ENCODE measurements around the gene NUCB2.

NUCB2 gene

GRCh38 chr11:17343907-17344306 is 67.4 kb downstream of the NUCB2 start:
- H3K9me3 ChIP-seq (ENCODE audit: insufficient read depth, low read depth, low read length) = no peaks in the 10 kb centered on the region
- H3K4me1 ChIP-seq (ENCODE audit: insufficient read depth, low read length) = peaks cover 11% of the 10 kb centered on the region
- H3K36me3 ChIP-seq (ENCODE audit: insufficient read depth, low read length) = no peaks in the 10 kb centered on the region
- H3K9ac ChIP-seq (ENCODE audit: low read depth, low read length) = no peak overlapping the region
- H3K27me3 ChIP-seq (ENCODE audit: insufficient read depth, low read length) = peaks cover 17% of the 10 kb centered on the region
- H3K27ac ChIP-seq (ENCODE audit: low read depth, low read length) = no peak overlapping the region
- no peak overlapping the region for H3K4me3 ChIP-seq (ENCODE audit: low read length)
- 64% methylated on average over 1 of the region's 1 CpG for WGBS

- no peak overlapping the region for H3K27ac ChIP-seq (ENCODE audit: low read depth, low read length)
- H3K4me1 ChIP-seq (ENCODE audit: insufficient read depth, low read length) = peaks cover 11% of the 10 kb centered on the region
- no CpG with 5 or more reads among the region's 1 CpG for WGBS
- no peaks in the 10 kb centered on the region for H3K36me3 ChIP-seq (ENCODE audit: insufficient read depth, low read length)
- peaks cover 55% of the 10 kb centered on the region for H3K27me3 ChIP-seq (ENCODE audit: insufficient read depth, low read length)
- H3K4me3 ChIP-seq (ENCODE audit: low read length) = no peak overlapping the region
- H3K9ac ChIP-seq (ENCODE audit: low read depth, low read length) = no peak overlapping the region
- no peaks in the 10 kb centered on the region for H3K9me3 ChIP-seq (ENCODE audit: insufficient read depth, low read depth, low read length)
Measured at GRCh38 chr11:17347676-17348075, 71.1 kb downstream of the NUCB2 start.

- H3K4me1 ChIP-seq (ENCODE audit: insufficient read depth, low read length) = peaks cover 11% of the 10 kb centered on the region; the same call in 1 of the 2 replicates
- peaks cover 76% of the 10 kb centered on the region for H3K27me3 ChIP-seq (ENCODE audit: insufficient read depth, low read length)
- no peaks in the 10 kb centered on the region for H3K36me3 ChIP-seq (ENCODE audit: insufficient read depth, low read length)
- no peak overlapping the region for H3K4me3 ChIP-seq (ENCODE audit: low read length)
- 96% methylated on average over 6 of the region's 7 CpGs for WGBS
- no peak overlapping the region for H3K27ac ChIP-seq (ENCODE audit: low read depth, low read length)
- no peaks in the 10 kb centered on the region for H3K9me3 ChIP-seq (ENCODE audit: insufficient read depth, low read depth, low read length)
- H3K9ac ChIP-seq (ENCODE audit: low read depth, low read length) = no peak overlapping the region
Measured at GRCh38 chr11:17350455-17351171, 74.1 kb downstream of the NUCB2 start.

GRCh38 chr11:17351172-17351509 is 74.6 kb downstream of the NUCB2 start:
- H3K36me3 ChIP-seq (ENCODE audit: insufficient read depth, low read length) = no peaks in the 10 kb centered on the region
- H3K9ac ChIP-seq (ENCODE audit: low read depth, low read length) = no peak overlapping the region
- 22% methylated on average over 12 of the region's 12 CpGs for WGBS
- H3K4me1 ChIP-seq (ENCODE audit: insufficient read depth, low read length) = peaks cover 11% of the 10 kb centered on the region; the same call in 1 of the 2 replicates
- no peaks in the 10 kb centered on the region for H3K9me3 ChIP-seq (ENCODE audit: insufficient read depth, low read depth, low read length)
- H3K4me3 ChIP-seq (ENCODE audit: low read length) = peak overlapping the region; percentile 56
- H3K27ac ChIP-seq (ENCODE audit: low read depth, low read length) = no peak overlapping the region
- H3K27me3 ChIP-seq (ENCODE audit: insufficient read depth, low read length) = peaks cover 76% of the 10 kb centered on the region

- Histone ChIP-seq H3K36me3 (ENCODE audit: insufficient read depth, low read length) (no peaks in the 10 kb centered on the region), H3K9me3 (ENCODE audit: insufficient read depth, low read depth, low read length) (no peaks in the 10 kb centered on the region), H3K4me3 (ENCODE audit: low read length) (peak within 1 kb of the TSS; percentile 56), H3K9ac (ENCODE audit: low read depth, low read length) (no peak within 1 kb of the TSS), H3K4me1 (ENCODE audit: insufficient read depth, low read length) (peaks cover 11% of the 10 kb centered on the region; the same call in 1 of the 2 replicates), H3K27ac (ENCODE audit: low read depth, low read length) (no peak within 1 kb of the TSS), H3K27me3 (ENCODE audit: insufficient read depth, low read length) (peaks cover 73% of the 10 kb centered on the region)
- under 1% methylated on average over 61 of the region's 61 CpGs for WGBS
Measured at GRCh38 chr11:17351510-17352176, 75.1 kb downstream of the NUCB2 start, which contains the start of gene NCR3LG1. Gene NCR3LG1 (plus strand): TSS chr11:17351800. CDS start chr11:17351970, 170 bp downstream.

GRCh38 chr11:17352950-17353820 is 76.6 kb downstream of the NUCB2 start:
- Histone ChIP-seq H3K4me1 (ENCODE audit: insufficient read depth, low read length) (peaks cover 11% of the 10 kb centered on the region; the same call in 1 of the 2 replicates), H3K27ac (ENCODE audit: low read depth, low read length) (no peak overlapping the region), H3K4me3 (ENCODE audit: low read length) (peak overlapping the region; percentile 56), H3K27me3 (ENCODE audit: insufficient read depth, low read length) (peaks cover 64% of the 10 kb centered on the region), H3K36me3 (ENCODE audit: insufficient read depth, low read length) (no peaks in the 10 kb centered on the region), H3K9me3 (ENCODE audit: insufficient read depth, low read depth, low read length) (no peaks in the 10 kb centered on the region), H3K9ac (ENCODE audit: low read depth, low read length) (peak overlapping the region; percentile 42)
- 2% methylated on average over 67 of the region's 69 CpGs for WGBS

- no peaks in the 10 kb centered on the region for H3K9me3 ChIP-seq (ENCODE audit: insufficient read depth, low read depth, low read length)
- no peak overlapping the region for H3K27ac ChIP-seq (ENCODE audit: low read depth, low read length)
- WGBS = 15% methylated on average over 14 of the region's 15 CpGs
- H3K4me3 ChIP-seq (ENCODE audit: low read length) = peak overlapping the region; percentile 56
- peaks cover 57% of the 10 kb centered on the region for H3K27me3 ChIP-seq (ENCODE audit: insufficient read depth, low read length)
- peak overlapping the region; percentile 42 for H3K9ac ChIP-seq (ENCODE audit: low read depth, low read length)
- no peaks in the 10 kb centered on the region for H3K36me3 ChIP-seq (ENCODE audit: insufficient read depth, low read length)
- H3K4me1 ChIP-seq (ENCODE audit: insufficient read depth, low read length) = peaks cover 11% of the 10 kb centered on the region; the same call in 1 of the 2 replicates
Measured at GRCh38 chr11:17353821-17354600, 77.5 kb downstream of the NUCB2 start.

DNA sequence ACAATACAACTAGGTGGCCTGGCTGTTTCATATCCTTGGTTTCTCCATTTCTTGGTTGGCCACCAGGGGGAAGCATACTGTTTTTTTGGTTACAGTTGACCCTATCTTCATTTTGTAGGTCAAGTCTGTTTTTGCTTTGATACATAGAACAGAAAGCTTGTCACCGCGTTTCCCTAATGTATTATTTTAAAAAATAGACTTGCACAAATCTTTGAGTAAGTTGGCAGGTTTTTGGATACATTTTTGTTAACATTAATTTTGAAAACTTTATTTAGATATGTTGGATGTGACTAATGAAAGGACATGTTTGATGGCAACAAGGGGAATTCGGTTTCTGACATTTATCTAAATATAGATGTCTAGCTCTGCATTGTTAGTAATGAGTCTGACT is 78.1 kb downstream of the NUCB2 start:
- Histone ChIP-seq H3K9ac (ENCODE audit: low read depth, low read length) (no peak overlapping the region), H3K4me3 (ENCODE audit: low read length) (no peak overlapping the region), H3K36me3 (ENCODE audit: insufficient read depth, low read length) (no peaks in the 10 kb centered on the region), H3K9me3 (ENCODE audit: insufficient read depth, low read depth, low read length) (no peaks in the 10 kb centered on the region), H3K4me1 (ENCODE audit: insufficient read depth, low read length) (peaks cover 11% of the 10 kb centered on the region; the same call in 1 of the 2 replicates), H3K27ac (ENCODE audit: low read depth, low read length) (no peak overlapping the region), H3K27me3 (ENCODE audit: insufficient read depth, low read length) (peaks cover 52% of the 10 kb centered on the region)
- WGBS = 96% methylated on average over 1 of the region's 3 CpGs

DNA sequence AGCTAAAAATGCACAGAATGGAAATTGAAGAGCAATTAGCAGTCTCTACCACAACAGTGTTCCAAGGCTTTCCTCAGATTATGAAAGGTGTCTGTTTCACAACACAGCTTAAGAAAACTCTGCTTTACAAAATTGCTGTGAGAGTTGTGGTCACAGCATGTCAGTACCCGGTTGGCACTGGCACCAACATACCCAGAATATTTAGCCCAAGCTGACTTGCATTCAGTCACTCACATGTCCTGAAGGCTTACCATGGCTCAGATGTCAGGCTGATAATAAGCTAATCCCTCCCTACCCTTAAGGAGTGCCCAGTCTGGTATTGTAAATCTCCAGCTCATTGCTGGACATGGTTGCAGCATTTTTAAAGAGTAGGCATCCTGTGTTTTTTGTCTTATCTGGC is 90.0 kb downstream of the NUCB2 start:
- WGBS = 82% methylated on average over 1 of the region's 1 CpG
- H3K36me3 ChIP-seq (ENCODE audit: insufficient read depth, low read length) = no peaks in the 10 kb centered on the region

GRCh38 chr11:17368551-17368950 is 92.0 kb downstream of the NUCB2 start:
- H3K27ac ChIP-seq (ENCODE audit: low read depth, low read length) = no peak overlapping the region
- no peaks in the 10 kb centered on the region for H3K36me3 ChIP-seq (ENCODE audit: insufficient read depth, low read length)
- H3K4me1 ChIP-seq (ENCODE audit: insufficient read depth, low read length) = no peaks in the 10 kb centered on the region
- H3K4me3 ChIP-seq (ENCODE audit: low read length) = no peak overlapping the region
- H3K9me3 ChIP-seq (ENCODE audit: insufficient read depth, low read depth, low read length) = peaks cover 53% of the 10 kb centered on the region
- H3K27me3 ChIP-seq (ENCODE audit: insufficient read depth, low read length) = no peaks in the 10 kb centered on the region
- no peak overlapping the region for H3K9ac ChIP-seq (ENCODE audit: low read depth, low read length)
- WGBS = 90% methylated on average over 3 of the region's 3 CpGs

More for the DNA sequence above, 90.0 kb downstream of the NUCB2 start:
- Histone ChIP-seq H3K27me3 (ENCODE audit: insufficient read depth, low read length) (no peaks in the 10 kb centered on the region), H3K9me3 (ENCODE audit: insufficient read depth, low read depth, low read length) (peaks cover 33% of the 10 kb centered on the region), H3K9ac (ENCODE audit: low read depth, low read length) (no peak overlapping the region), H3K4me1 (ENCODE audit: insufficient read depth, low read length) (no peaks in the 10 kb centered on the region), H3K27ac (ENCODE audit: low read depth, low read length) (no peak overlapping the region), H3K4me3 (ENCODE audit: low read length) (no peak overlapping the region)
